ENCODE measurements around the gene CADM2. TPM values are rescaled to one million over a fixed set of nuclear protein-coding genes. Genes with fewer than 3 reads are reported as not detected.

CADM2 gene
- total and polyA plus RNA-seq, 2 experiments from 2014 or later: 13.3 to 47.5 TPM

GRCh38 chr3:85498177-85498576 is 539.4 kb downstream of the CADM2 start:
- no peak overlapping the region for H3K4me2 ChIP-seq
- no peaks in the 10 kb centered on the region for H3K36me3 Mint-ChIP-seq (ENCODE audit: low read depth)
- no peaks in the 10 kb centered on the region for H3K27me3 ChIP-seq (ENCODE audit: insufficient read depth)
- no peak overlapping the region; the same call in 1 of the 2 replicates for H3K27ac Mint-ChIP-seq
- H3K27ac ChIP-seq (ENCODE audit: low read depth): no peak overlapping the region
- H2AFZ ChIP-seq: no peak overlapping the region
- peaks cover 6% of the 10 kb centered on the region for H3K4me1 ChIP-seq (ENCODE audit: insufficient read depth)
- no peaks in the 10 kb centered on the region for H3F3A ChIP-seq (replicated peaks; ENCODE audit: low read depth)
- no peak for DNase-seq (ENCODE audit: low spot score)
- no peaks in the 10 kb centered on the region for H3K9me2 ChIP-seq (ENCODE audit: insufficient read depth)
- H3K79me2 ChIP-seq (replicated peaks; ENCODE audit: insufficient read depth): no peaks in the 10 kb centered on the region
- H3K9me3 Mint-ChIP-seq: no peaks in the 10 kb centered on the region
- H3K4me1 Mint-ChIP-seq: peaks cover 11% of the 10 kb centered on the region
- TF ChIP-seq, protein P1, sequence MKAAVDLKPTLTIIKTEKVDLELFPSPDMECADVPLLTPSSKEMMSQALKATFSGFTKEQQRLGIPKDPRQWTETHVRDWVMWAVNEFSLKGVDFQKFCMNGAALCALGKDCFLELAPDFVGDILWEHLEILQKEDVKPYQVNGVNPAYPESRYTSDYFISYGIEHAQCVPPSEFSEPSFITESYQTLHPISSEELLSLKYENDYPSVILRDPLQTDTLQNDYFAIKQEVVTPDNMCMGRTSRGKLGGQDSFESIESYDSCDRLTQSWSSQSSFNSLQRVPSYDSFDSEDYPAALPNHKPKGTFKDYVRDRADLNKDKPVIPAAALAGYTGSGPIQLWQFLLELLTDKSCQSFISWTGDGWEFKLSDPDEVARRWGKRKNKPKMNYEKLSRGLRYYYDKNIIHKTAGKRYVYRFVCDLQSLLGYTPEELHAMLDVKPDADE (IDR thresholded peaks at IDR 0.05): no peak
- TF ChIP-seq JUNB (IDR thresholded peaks at IDR 0.05; ENCODE audit: unreplicated experiment) (no peak), CREB1 (CRISPR knock-in tag; IDR thresholded peaks at IDR 0.05; ENCODE audit: low read depth) (no peak), ZNF114 (CRISPR knock-in tag; IDR thresholded peaks at IDR 0.05) (no peak), REST (IDR thresholded peaks at IDR 0.05; ENCODE audit: unreplicated experiment) (no peak), ZNF331 (CRISPR knock-in tag; IDR thresholded peaks at IDR 0.05; ENCODE audit: low read depth) (no peak), EZH2 (IDR thresholded peaks at IDR 0.05; ENCODE audit: low read depth, unreplicated experiment) (no peak), STAT1 (IDR thresholded peaks at IDR 0.05; ENCODE audit: unreplicated experiment) (no peak), POLR2AphosphoS5 (IDR thresholded peaks at IDR 0.05; ENCODE audit: low read depth) (no peak), NANOG (IDR thresholded peaks at IDR 0.05; ENCODE audit: borderline replicate concordance) (no peak), EZH2phosphoT487 (IDR thresholded peaks at IDR 0.05; ENCODE audit: unreplicated experiment) (no peak)
- TF ChIP-seq, protein P2, sequence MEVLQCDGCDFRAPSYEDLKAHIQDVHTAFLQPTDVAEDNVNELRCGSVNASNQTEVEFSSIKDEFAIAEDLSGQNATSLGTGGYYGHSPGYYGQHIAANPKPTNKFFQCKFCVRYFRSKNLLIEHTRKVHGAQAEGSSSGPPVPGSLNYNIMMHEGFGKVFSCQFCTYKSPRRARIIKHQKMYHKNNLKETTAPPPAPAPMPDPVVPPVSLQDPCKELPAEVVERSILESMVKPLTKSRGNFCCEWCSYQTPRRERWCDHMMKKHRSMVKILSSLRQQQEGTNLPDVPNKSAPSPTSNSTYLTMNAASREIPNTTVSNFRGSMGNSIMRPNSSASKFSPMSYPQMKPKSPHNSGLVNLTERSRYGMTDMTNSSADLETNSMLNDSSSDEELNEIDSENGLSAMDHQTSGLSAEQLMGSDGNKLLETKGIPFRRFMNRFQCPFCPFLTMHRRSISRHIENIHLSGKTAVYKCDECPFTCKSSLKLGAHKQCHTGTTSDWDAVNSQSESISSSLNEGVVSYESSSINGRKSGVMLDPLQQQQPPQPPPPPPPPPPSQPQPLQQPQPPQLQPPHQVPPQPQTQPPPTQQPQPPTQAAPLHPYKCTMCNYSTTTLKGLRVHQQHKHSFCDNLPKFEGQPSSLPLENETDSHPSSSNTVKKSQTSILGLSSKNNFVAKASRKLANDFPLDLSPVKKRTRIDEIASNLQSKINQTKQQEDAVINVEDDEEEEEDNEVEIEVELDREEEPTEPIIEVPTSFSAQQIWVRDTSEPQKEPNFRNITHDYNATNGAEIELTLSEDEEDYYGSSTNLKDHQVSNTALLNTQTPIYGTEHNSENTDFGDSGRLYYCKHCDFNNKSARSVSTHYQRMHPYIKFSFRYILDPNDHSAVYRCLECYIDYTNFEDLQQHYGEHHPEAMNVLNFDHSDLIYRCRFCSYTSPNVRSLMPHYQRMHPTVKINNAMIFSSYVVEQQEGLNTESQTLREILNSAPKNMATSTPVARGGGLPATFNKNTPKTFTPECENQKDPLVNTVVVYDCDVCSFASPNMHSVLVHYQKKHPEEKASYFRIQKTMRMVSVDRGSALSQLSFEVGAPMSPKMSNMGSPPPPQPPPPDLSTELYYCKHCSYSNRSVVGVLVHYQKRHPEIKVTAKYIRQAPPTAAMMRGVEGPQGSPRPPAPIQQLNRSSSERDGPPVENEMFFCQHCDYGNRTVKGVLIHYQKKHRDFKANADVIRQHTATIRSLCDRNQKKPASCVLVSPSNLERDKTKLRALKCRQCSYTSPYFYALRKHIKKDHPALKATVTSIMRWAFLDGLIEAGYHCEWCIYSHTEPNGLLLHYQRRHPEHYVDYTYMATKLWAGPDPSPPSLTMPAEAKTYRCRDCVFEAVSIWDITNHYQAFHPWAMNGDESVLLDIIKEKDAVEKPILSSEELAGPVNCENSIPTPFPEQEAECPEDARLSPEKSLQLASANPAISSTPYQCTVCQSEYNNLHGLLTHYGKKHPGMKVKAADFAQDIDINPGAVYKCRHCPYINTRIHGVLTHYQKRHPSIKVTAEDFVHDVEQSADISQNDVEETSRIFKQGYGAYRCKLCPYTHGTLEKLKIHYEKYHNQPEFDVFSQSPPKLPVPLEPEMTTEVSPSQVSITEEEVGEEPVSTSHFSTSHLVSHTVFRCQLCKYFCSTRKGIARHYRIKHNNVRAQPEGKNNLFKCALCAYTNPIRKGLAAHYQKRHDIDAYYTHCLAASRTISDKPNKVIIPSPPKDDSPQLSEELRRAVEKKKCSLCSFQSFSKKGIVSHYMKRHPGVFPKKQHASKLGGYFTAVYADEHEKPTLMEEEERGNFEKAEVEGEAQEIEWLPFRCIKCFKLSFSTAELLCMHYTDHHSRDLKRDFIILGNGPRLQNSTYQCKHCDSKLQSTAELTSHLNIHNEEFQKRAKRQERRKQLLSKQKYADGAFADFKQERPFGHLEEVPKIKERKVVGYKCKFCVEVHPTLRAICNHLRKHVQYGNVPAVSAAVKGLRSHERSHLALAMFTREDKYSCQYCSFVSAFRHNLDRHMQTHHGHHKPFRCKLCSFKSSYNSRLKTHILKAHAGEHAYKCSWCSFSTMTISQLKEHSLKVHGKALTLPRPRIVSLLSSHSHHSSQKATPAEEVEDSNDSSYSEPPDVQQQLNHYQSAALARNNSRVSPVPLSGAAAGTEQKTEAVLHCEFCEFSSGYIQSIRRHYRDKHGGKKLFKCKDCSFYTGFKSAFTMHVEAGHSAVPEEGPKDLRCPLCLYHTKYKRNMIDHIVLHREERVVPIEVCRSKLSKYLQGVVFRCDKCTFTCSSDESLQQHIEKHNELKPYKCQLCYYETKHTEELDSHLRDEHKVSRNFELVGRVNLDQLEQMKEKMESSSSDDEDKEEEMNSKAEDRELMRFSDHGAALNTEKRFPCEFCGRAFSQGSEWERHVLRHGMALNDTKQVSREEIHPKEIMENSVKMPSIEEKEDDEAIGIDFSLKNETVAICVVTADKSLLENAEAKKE (CRISPR knock-in tag; IDR thresholded peaks at IDR 0.05): no peak
- TF ChIP-seq, protein P3, sequence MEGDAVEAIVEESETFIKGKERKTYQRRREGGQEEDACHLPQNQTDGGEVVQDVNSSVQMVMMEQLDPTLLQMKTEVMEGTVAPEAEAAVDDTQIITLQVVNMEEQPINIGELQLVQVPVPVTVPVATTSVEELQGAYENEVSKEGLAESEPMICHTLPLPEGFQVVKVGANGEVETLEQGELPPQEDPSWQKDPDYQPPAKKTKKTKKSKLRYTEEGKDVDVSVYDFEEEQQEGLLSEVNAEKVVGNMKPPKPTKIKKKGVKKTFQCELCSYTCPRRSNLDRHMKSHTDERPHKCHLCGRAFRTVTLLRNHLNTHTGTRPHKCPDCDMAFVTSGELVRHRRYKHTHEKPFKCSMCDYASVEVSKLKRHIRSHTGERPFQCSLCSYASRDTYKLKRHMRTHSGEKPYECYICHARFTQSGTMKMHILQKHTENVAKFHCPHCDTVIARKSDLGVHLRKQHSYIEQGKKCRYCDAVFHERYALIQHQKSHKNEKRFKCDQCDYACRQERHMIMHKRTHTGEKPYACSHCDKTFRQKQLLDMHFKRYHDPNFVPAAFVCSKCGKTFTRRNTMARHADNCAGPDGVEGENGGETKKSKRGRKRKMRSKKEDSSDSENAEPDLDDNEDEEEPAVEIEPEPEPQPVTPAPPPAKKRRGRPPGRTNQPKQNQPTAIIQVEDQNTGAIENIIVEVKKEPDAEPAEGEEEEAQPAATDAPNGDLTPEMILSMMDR (conservative IDR thresholded peaks at IDR 0.05; ENCODE audit: low read depth in 2 of 2): no peak
- H3K27me3 Mint-ChIP-seq (ENCODE audit: insufficient read depth, low read depth, poor library complexity): no peaks in the 10 kb centered on the region
- no peak overlapping the region for H3K4me3 Mint-ChIP-seq
- no peak for ATAC-seq
- no peaks in the 10 kb centered on the region for H3K36me3 ChIP-seq (ENCODE audit: insufficient read depth)
- H3K4me3 ChIP-seq: no peak overlapping the region
- H4K20me1 ChIP-seq (replicated peaks; ENCODE audit: insufficient read depth): no peaks in the 10 kb centered on the region
